SK-N-SH (cell line): ENCODE results near the gene DUSP15. TPM values are rescaled to one million over a fixed set of nuclear protein-coding genes. Genes with fewer than 3 reads are reported as not detected.
A peak's percentile ranks its signal among the peaks of the same experiment; 100 is the strongest.

Experiments used
- CTCF ChIA-PET: fragments of 300-600, 350-600 bp; formaldehyde crosslinking; extraction: SDS; loops from one replicate; lab custom pipeline; 2021; lab: Yijun Ruan, JAX
- POLR2A ChIA-PET: fragments of 350-600 bp; sonication (Branson Sonifier 250); formaldehyde crosslinking; extraction: SDS; loops from one replicate; lab custom pipeline; 2020; ENCODE audit warnings: antibody characterized with exemption, inconsistent platforms; lab: Yijun Ruan, JAX
- DNase-seq: peaks from one replicate; pipeline ENCODE4 v3.0.0; 2012
- H2AFZ ChIP-seq: fragments of 200-600 bp; sonication (generic); 2 replicates; pipeline ENCODE4 v1.8.1; 2016; ENCODE audit warnings: antibody characterized with exemption, mild to moderate bottlenecking, low read depth
- H3F3A ChIP-seq: fragments of 200-600 bp; sonication (generic); replicated peaks from 2 replicates; pipeline ENCODE3; 2016; ENCODE audit warnings: antibody characterized with exemption, mild to moderate bottlenecking; ENCODE audit not compliant: insufficient read depth
- H3K27ac ChIP-seq, 2 experiments: fragments of 200-500 bp in 1 of 2; fragments of 200-600 bp in 1 of 2; sonication (Bioruptor generic) in 1 of 2; sonication (generic), shearing (Covaris generic) in 1 of 2; 2 replicates each; pipeline versions ENCODE4 v1.5.1 to v1.6.1; 2014 to 2016; ENCODE audit warnings: low read depth in 2 of 2, inconsistent platforms in 1 of 2, low read length in 1 of 2, mild to moderate bottlenecking in 1 of 2, mixed read lengths in 1 of 2
- H3K27me3 ChIP-seq: fragments of 200-600 bp; sonication (generic), shearing (Covaris generic); 2 replicates; pipeline ENCODE4 v1.6.1; 2016; ENCODE audit warnings: mixed run types; ENCODE audit not compliant: insufficient read depth
- H3K36me3 ChIP-seq, 2 experiments: fragments of 200-500 bp in 1 of 2; fragments of 200-600 bp in 1 of 2; sonication (Bioruptor generic) in 1 of 2; sonication (generic) in 1 of 2; replicated peaks in 1 of 2; 2 replicates each; pipeline versions ENCODE3 to v1.5.1; 2014 to 2016; ENCODE audit warnings: low read length in 1 of 2, mild to moderate bottlenecking in 1 of 2; ENCODE audit not compliant: insufficient read depth in 2 of 2, control insufficient read depth in 1 of 2
- H3K4me1 ChIP-seq, 2 experiments: fragments of 200-500 bp in 1 of 2; fragments of 200-600 bp in 1 of 2; sonication (Bioruptor generic) in 1 of 2; sonication (generic), shearing (Covaris generic) in 1 of 2; 2 replicates each; pipeline versions ENCODE4 v1.5.1 to v1.6.1; 2014 to 2016; ENCODE audit warnings: low read depth in 1 of 2, low read length in 1 of 2, mixed run types in 1 of 2; ENCODE audit not compliant: insufficient read depth in 2 of 2, control insufficient read depth in 1 of 2
- H3K4me2 ChIP-seq: fragments of 200-600 bp; sonication (generic), shearing (Covaris generic); 2 replicates; pipeline ENCODE4 v1.6.1; 2017; ENCODE audit warnings: mixed run types
- H3K4me3 ChIP-seq, 2 experiments: fragments of 200-500 bp in 1 of 2; fragments of 200-600 bp in 1 of 2; sonication (Bioruptor generic) in 1 of 2; sonication (generic), shearing (Covaris generic) in 1 of 2; 2 replicates each; pipeline versions ENCODE4 v1.5.1 to v1.8.1; 2014 to 2016; ENCODE audit warnings: low read depth in 2 of 2, inconsistent platforms in 1 of 2, low read length in 1 of 2, mild to moderate bottlenecking in 1 of 2, mixed read lengths in 1 of 2, moderate library complexity in 1 of 2
- H3K79me2 ChIP-seq: fragments of 200-600 bp; sonication (generic); 2 replicates; pipeline ENCODE4 v1.8.1; 2017; ENCODE audit warnings: mild to moderate bottlenecking; ENCODE audit not compliant: insufficient read depth
- H3K9ac ChIP-seq: fragments of 200-600 bp; sonication (generic); 2 replicates; pipeline ENCODE4 v1.6.1; 2017; ENCODE audit warnings: mixed run types
- H3K9me2 ChIP-seq: fragments of 200-600 bp; sonication (generic); 2 replicates; pipeline ENCODE4 v1.6.1; 2017; ENCODE audit warnings: mixed run types
- H3K9me3 ChIP-seq: fragments of 200-600 bp; sonication (generic); 2 replicates; pipeline ENCODE4 v1.6.1; 2017; ENCODE audit warnings: mixed run types, mild to moderate bottlenecking, moderate library complexity
- H4K20me1 ChIP-seq: fragments of 200-600 bp; sonication (generic); 2 replicates; pipeline ENCODE4 v1.6.1; 2017; ENCODE audit warnings: mild to moderate bottlenecking, mixed run types; ENCODE audit not compliant: insufficient read depth
- ELF1 ChIP-seq: IDR thresholded peaks from 2 replicates; pipeline ENCODE4 v1.4.0; 2012
- EZH2phosphoT487 ChIP-seq: fragments of 200-600 bp; sonication (generic); IDR thresholded peaks from 2 replicates; pipeline ENCODE4 v1.6.1; 2017; ENCODE audit warnings: low read depth, mixed run types, mild to moderate bottlenecking, antibody characterized with exemption, moderate library complexity, borderline replicate concordance
- FOXJ3 ChIP-seq: sonication (generic); formaldehyde crosslinking; IDR thresholded peaks from 2 replicates; pipeline ENCODE4 v1.5.1; 2020; ENCODE audit warnings: mild to moderate bottlenecking, missing genetic modification reagents
- FOXM1 ChIP-seq: IDR thresholded peaks from 2 replicates; pipeline ENCODE4 v1.4.0; 2012; ENCODE audit warnings: low read depth, mild to moderate bottlenecking
- GABPA ChIP-seq: IDR thresholded peaks from 2 replicates; pipeline ENCODE4 v1.4.0; 2012; ENCODE audit warnings: low read depth, mild to moderate bottlenecking
- GATA2 ChIP-seq: sonication (generic); formaldehyde crosslinking; IDR thresholded peaks from 2 replicates; pipeline ENCODE4 v1.5.0; 2020; ENCODE audit warnings: mild to moderate bottlenecking, missing genetic modification reagents
- MEF2A ChIP-seq: IDR thresholded peaks from 2 replicates; pipeline ENCODE4 v1.4.0; 2012; ENCODE audit warnings: low read depth, borderline replicate concordance
- MXI1 ChIP-seq: IDR thresholded peaks from 2 replicates; pipeline ENCODE4 v1.6.1; 2012; ENCODE audit warnings: mild to moderate bottlenecking, low read depth, low read length, improper control_type of control experiment
- NFIC ChIP-seq: IDR thresholded peaks from 2 replicates; pipeline ENCODE4 v1.4.0; 2012; ENCODE audit warnings: borderline replicate concordance
- POLR2AphosphoS5 ChIP-seq: IDR thresholded peaks from 2 replicates; pipeline ENCODE4 v1.6.1; 2012; ENCODE audit warnings: low read depth, low read length
- RFX5 ChIP-seq: IDR thresholded peaks from 2 replicates; pipeline ENCODE4 v1.6.1; 2012; ENCODE audit warnings: mild to moderate bottlenecking, improper control_type of control experiment, low read length
- RXRA ChIP-seq: IDR thresholded peaks from 2 replicates; pipeline ENCODE4 v1.4.0; 2012; ENCODE audit warnings: low read depth, mild to moderate bottlenecking, borderline replicate concordance
- SMC3 ChIP-seq: IDR thresholded peaks from 2 replicates; pipeline ENCODE4 v1.6.1; 2012; ENCODE audit warnings: low read depth, low read length, improper control_type of control experiment
- TCF12 ChIP-seq: IDR thresholded peaks from 2 replicates; pipeline ENCODE4 v1.4.0; 2012
- YY1 ChIP-seq: IDR thresholded peaks from 2 replicates; pipeline ENCODE4 v1.4.0; 2012; ENCODE audit warnings: low read depth, mild to moderate bottlenecking
- WGBS: methylation state at CpG from one replicate; pipeline ENCODE4 v1.1.6; 2017; ENCODE audit warnings: low lambda C conversion rate; 5-methylcytosine and 5-hydroxymethylcytosine counted together
- polyA plus RNA-seq, 3 experiments: library from polyadenylated mRNA; depleted of rRNA; stranded (reverse); fragments of >200 nt; gene quantifications; 2 replicates each; pipeline ENCODE4 v1.2.3, GENCODE V29; 2012
- TF ChIP-seq, protein P1 (sequence below): fragments of 150-350 bp; IDR thresholded peaks from 2 replicates; pipeline ENCODE4 v1.6.1; 2016; ENCODE audit warnings: mild to moderate bottlenecking, low read depth, low read length
- TF ChIP-seq, protein P2 (sequence below): fragments of 150-350 bp; IDR thresholded peaks from 2 replicates; pipeline ENCODE4 v1.6.1; 2017; ENCODE audit warnings: antibody characterized with exemption, low read length, low read depth, borderline replicate concordance
- TF ChIP-seq, protein P3 (sequence below): IDR thresholded peaks from 2 replicates; pipeline ENCODE4 v1.4.0; 2012; ENCODE audit warnings: low read depth
- TF ChIP-seq, protein P4 (sequence below): fragments of 200-600 bp; sonication (generic); IDR thresholded peaks from 2 replicates; pipeline ENCODE4 v1.6.1; 2017; ENCODE audit warnings: antibody characterized with exemption, mild to moderate bottlenecking, moderate library complexity
- TF ChIP-seq, protein P5 (sequence below): IDR thresholded peaks from 2 replicates; pipeline ENCODE4 v1.6.1; 2012; ENCODE audit warnings: mild to moderate bottlenecking, low read depth, low read length, moderate library complexity

Gene DUSP15
- polyA plus RNA-seq, 1 of the 3 experiments (the other 2 are of a cell fraction): 5.4 TPM

DNA sequence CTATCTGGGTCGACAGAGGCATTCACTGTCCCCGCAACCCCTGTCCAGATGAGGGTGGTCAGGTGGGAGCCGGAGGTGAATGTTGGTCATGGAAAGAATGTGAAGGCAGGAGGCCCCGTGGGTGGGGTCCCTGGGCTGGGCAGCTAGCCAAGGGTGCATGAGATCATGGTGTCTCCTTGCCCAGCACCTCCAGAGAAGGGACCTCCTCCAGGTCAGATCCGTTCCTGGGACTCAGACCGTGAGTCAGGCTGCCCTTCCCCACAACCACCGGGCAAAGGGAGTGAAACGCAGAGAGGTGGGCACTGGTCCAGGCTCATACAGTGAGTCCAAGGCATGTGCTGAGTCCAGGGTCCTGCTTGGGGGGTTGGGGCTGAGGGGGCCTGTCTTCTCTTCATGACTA is 28.4 kb downstream of the DUSP15 start (continued):
- TF ChIP-seq, protein P1, sequence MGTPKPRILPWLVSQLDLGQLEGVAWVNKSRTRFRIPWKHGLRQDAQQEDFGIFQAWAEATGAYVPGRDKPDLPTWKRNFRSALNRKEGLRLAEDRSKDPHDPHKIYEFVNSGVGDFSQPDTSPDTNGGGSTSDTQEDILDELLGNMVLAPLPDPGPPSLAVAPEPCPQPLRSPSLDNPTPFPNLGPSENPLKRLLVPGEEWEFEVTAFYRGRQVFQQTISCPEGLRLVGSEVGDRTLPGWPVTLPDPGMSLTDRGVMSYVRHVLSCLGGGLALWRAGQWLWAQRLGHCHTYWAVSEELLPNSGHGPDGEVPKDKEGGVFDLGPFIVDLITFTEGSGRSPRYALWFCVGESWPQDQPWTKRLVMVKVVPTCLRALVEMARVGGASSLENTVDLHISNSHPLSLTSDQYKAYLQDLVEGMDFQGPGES: no peak
- peak; percentile 95 for TF ChIP-seq NFIC
- TF ChIP-seq MXI1: no peak
- TF ChIP-seq SMC3: no peak
- no peak for TF ChIP-seq GABPA
- peak; percentile 63 for TF ChIP-seq TCF12
- TF ChIP-seq, protein P2, sequence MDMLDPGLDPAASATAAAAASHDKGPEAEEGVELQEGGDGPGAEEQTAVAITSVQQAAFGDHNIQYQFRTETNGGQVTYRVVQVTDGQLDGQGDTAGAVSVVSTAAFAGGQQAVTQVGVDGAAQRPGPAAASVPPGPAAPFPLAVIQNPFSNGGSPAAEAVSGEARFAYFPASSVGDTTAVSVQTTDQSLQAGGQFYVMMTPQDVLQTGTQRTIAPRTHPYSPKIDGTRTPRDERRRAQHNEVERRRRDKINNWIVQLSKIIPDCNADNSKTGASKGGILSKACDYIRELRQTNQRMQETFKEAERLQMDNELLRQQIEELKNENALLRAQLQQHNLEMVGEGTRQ: no peak
- no peak for TF ChIP-seq MEF2A
- no peak for TF ChIP-seq EZH2phosphoT487
- TF ChIP-seq, protein P3, sequence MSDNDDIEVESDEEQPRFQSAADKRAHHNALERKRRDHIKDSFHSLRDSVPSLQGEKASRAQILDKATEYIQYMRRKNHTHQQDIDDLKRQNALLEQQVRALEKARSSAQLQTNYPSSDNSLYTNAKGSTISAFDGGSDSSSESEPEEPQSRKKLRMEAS: peak; percentile 44
- TF ChIP-seq RXRA: no peak; the same call in 1 of the 2 replicates
- TF ChIP-seq RFX5: no peak
- no peak for TF ChIP-seq YY1

DNA sequence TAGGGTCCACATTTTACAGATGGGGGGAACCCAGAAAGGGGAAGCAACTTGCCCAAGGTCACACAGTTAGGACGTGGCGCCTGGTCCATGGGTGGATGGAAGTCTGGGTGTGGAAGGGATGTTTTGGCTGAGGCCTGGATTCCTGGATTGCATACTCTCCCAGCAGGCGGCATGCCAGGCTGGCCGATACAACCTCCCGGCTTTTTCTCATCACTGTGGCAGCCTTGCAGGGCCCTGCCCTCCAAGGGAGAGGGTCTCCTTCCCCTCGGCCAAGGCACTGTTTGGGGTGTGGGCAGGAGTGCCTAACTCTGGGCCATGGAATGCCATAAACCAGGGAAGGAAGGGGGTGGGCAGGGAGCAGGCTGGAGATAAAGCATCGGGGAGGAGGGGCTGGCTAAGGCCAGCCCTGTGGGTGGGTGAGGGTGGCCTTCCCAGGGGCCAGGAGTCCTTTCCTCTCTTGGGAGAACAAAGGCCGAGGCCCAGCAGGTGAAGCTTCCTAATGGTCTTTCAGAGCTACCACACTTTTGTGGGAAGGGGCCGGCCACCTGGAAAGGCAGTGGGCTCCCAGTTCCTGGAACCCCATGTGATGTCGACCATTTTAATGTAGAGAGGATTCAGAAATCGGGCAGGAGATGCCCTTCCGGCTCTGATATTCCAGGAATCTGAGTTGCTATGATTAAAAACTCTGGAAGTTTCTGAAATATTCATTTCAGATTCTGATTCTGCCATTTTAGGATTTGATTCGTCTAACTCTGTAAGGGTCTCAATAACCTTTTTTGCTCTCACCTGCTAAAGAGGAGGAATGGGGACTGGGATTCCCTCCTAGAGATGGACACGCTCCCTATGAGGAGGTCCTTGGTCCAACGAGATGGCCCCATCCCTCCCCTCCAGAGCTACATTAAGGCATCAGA is 29.2 kb downstream of the DUSP15 start:
- POLR2A ChIA-PET: no interaction called here
- Histone ChIP-seq H3K27ac (peak overlapping the region; percentile 17 to 76), H3K4me2 (peak overlapping the region; percentile 69; the same call in 1 of the 2 replicates), H3K9ac (no peak overlapping the region; the same call in 1 of the 2 replicates), H3K36me3 (no peaks in the 10 kb centered on the region), H3K9me3 (no peaks in the 10 kb centered on the region), H3K79me2 (no peaks in the 10 kb centered on the region), H3F3A (peaks cover 31% of the 10 kb centered on the region), H3K4me3 (no peak overlapping the region), H3K4me1 (peaks cover 52 to 57% of the 10 kb centered on the region in 2 experiments), H3K9me2 (no peaks in the 10 kb centered on the region), H3K27me3 (no peaks in the 10 kb centered on the region), H4K20me1 (no peaks in the 10 kb centered on the region), H2AFZ (no peak overlapping the region)
- 83% methylated on average over 14 of the region's 15 CpGs for WGBS
- DNase-seq: no peak
- CTCF ChIA-PET: interaction anchor here (1.4 to 15.5 kb wide), 3 partner anchors 12 to 111 kb away, joined by 3 to 174 read pairs (median 20); partner anchors contain the start of gene PDRG1
- no peak for TF ChIP-seq RFX5
- no peak; the same call in 1 of the 2 replicates for TF ChIP-seq NFIC
- TF ChIP-seq, protein P3: no peak
- no peak for TF ChIP-seq SMC3
- no peak for TF ChIP-seq GATA2
- TF ChIP-seq, protein P4, sequence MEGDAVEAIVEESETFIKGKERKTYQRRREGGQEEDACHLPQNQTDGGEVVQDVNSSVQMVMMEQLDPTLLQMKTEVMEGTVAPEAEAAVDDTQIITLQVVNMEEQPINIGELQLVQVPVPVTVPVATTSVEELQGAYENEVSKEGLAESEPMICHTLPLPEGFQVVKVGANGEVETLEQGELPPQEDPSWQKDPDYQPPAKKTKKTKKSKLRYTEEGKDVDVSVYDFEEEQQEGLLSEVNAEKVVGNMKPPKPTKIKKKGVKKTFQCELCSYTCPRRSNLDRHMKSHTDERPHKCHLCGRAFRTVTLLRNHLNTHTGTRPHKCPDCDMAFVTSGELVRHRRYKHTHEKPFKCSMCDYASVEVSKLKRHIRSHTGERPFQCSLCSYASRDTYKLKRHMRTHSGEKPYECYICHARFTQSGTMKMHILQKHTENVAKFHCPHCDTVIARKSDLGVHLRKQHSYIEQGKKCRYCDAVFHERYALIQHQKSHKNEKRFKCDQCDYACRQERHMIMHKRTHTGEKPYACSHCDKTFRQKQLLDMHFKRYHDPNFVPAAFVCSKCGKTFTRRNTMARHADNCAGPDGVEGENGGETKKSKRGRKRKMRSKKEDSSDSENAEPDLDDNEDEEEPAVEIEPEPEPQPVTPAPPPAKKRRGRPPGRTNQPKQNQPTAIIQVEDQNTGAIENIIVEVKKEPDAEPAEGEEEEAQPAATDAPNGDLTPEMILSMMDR: no peak
- TF ChIP-seq GABPA: no peak
- no peak for TF ChIP-seq POLR2AphosphoS5
- no peak for TF ChIP-seq FOXM1
- TF ChIP-seq YY1: no peak
- TF ChIP-seq, protein P5, sequence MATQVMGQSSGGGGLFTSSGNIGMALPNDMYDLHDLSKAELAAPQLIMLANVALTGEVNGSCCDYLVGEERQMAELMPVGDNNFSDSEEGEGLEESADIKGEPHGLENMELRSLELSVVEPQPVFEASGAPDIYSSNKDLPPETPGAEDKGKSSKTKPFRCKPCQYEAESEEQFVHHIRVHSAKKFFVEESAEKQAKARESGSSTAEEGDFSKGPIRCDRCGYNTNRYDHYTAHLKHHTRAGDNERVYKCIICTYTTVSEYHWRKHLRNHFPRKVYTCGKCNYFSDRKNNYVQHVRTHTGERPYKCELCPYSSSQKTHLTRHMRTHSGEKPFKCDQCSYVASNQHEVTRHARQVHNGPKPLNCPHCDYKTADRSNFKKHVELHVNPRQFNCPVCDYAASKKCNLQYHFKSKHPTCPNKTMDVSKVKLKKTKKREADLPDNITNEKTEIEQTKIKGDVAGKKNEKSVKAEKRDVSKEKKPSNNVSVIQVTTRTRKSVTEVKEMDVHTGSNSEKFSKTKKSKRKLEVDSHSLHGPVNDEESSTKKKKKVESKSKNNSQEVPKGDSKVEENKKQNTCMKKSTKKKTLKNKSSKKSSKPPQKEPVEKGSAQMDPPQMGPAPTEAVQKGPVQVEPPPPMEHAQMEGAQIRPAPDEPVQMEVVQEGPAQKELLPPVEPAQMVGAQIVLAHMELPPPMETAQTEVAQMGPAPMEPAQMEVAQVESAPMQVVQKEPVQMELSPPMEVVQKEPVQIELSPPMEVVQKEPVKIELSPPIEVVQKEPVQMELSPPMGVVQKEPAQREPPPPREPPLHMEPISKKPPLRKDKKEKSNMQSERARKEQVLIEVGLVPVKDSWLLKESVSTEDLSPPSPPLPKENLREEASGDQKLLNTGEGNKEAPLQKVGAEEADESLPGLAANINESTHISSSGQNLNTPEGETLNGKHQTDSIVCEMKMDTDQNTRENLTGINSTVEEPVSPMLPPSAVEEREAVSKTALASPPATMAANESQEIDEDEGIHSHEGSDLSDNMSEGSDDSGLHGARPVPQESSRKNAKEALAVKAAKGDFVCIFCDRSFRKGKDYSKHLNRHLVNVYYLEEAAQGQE: no peak
- TF ChIP-seq FOXJ3 (CRISPR knock-in tag): no peak
- TF ChIP-seq ELF1: no peak
- TF ChIP-seq, protein P2: no peak
- TF ChIP-seq RXRA: no peak
- no peak for TF ChIP-seq MXI1
